Prostate gland (tissue), 2 donors: Measurements from ENCODE around the gene MBD3. TPM values are rescaled to one million over a fixed set of nuclear protein-coding genes. Genes with fewer than 3 reads are reported as not detected.

Experiments
- DNase-seq: peaks from one replicate; pipeline ENCODE4 v3.0.0-alpha.2; 2019; ENCODE audit warnings: low spot score
- H3K27ac ChIP-seq, 2 donors: fragments of 200-600 bp; sonication (generic); 2 replicates each; pipeline ENCODE4 v1.5.1; 2017 to 2019
- H3K27me3 ChIP-seq: fragments of 200-600 bp; sonication (generic); replicated peaks from 2 replicates; pipeline ENCODE4 v1.5.1; 2019; ENCODE audit not compliant: insufficient read depth
- H3K36me3 ChIP-seq, 2 donors: fragments of 200-600 bp; sonication (generic); 1 replicate in 1 of 2; 2 replicates in 1 of 2; pipeline versions ENCODE4 v1.5.1 to v1.8.1; 2017 to 2019
- H3K4me1 ChIP-seq: fragments of 200-600 bp; sonication (generic); replicated peaks from 2 replicates; pipeline ENCODE4 v1.5.1; 2019
- H3K4me3 ChIP-seq, 2 donors: fragments of 200-600 bp; sonication (generic); 2 replicates each; pipeline ENCODE4 v1.5.1; 2017 to 2019
- H3K9me3 ChIP-seq: fragments of 200-600 bp; sonication (generic); 2 replicates; pipeline ENCODE4 v1.5.1; 2017
- POLR2A ChIP-seq: fragments of 450-650 bp; IDR thresholded peaks from one replicate; pipeline ENCODE4 v1.6.1; 2016; ENCODE audit warnings: antibody characterized with exemption, mild to moderate bottlenecking
- POLR2AphosphoS5 ChIP-seq: sonication (generic); formaldehyde crosslinking; IDR thresholded peaks from one replicate; pipeline ENCODE4 v1.6.1; 2017; ENCODE audit warnings: antibody characterized with exemption
- WGBS: methylation state at CpG from one replicate; pipeline ENCODE4 v1.1.5; 2018; 5-methylcytosine and 5-hydroxymethylcytosine counted together
- intact Hi-C: fragments of 100-400 bp; cut with DNase I; formaldehyde crosslinking; loops from one replicate; pipeline ENCODE4 v1.14.2; 2022
- small RNA-seq, 2 donors: library from RNA; depleted of rRNA; stranded (forward); fragments of <200 nt; gene quantifications; one replicate each; pipeline ENCODE3, GENCODE V24; 2016
- total RNA-seq, 2 donors: library from RNA; depleted of rRNA; stranded (reverse); fragments of >200 nt; gene quantifications; one replicate each; pipeline ENCODE4 v1.1.0, GENCODE V29; 2016
- TF ChIP-seq, protein P1 (sequence below), 4 experiments: fragments of 200-600 bp in 2 of 4; fragments of 450-650 bp in 2 of 4; sonication (generic) in 2 of 4; IDR thresholded peaks; 1 replicate in 3 of 4; 2 replicates in 1 of 4; pipeline ENCODE4 v1.5.1; 2016 to 2019; ENCODE audit warnings: antibody characterized with exemption in 4 of 4, mild to moderate bottlenecking in 2 of 4, moderate library complexity in 2 of 4

The MBD3 gene
- total RNA-seq, 2 donors from 2014 or later, result 100 to 166 TPM

DNA sequence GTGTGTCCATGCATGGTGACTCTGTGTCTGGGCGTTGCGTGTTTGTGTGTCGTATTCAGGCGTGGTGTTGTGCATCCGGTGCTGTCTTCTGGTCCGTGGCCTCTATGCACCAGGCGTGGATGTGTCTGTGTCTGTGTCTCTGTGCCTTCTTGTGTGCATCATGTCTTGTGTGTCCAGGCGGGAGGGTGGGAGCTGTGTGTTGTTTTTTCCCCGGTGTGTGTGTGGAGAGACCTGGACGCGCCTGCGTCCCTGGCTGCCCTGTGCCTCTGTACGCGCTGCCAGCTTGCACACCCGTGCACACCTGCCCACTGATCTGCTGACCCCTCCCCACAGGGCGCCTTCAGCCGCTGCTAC lies 67.7 kb downstream of the MBD3 start:
- intact Hi-C loops, result no loop called here
- no peak for DNase-seq
- H3K36me3 ChIP-seq, result no peaks in the 10 kb centered on the region
- no peaks in the 10 kb centered on the region for H3K9me3 ChIP-seq
- H3K4me3 ChIP-seq, result no peak overlapping the region
- no peak overlapping the region for H3K27ac ChIP-seq
- 68% methylated on average over 17 of the region's 17 CpGs for WGBS
- H3K4me1 ChIP-seq, result no peaks in the 10 kb centered on the region
- peaks cover 10% of the 10 kb centered on the region for H3K27me3 ChIP-seq
- TF ChIP-seq POLR2A, result no peak
- TF ChIP-seq, protein P1, sequence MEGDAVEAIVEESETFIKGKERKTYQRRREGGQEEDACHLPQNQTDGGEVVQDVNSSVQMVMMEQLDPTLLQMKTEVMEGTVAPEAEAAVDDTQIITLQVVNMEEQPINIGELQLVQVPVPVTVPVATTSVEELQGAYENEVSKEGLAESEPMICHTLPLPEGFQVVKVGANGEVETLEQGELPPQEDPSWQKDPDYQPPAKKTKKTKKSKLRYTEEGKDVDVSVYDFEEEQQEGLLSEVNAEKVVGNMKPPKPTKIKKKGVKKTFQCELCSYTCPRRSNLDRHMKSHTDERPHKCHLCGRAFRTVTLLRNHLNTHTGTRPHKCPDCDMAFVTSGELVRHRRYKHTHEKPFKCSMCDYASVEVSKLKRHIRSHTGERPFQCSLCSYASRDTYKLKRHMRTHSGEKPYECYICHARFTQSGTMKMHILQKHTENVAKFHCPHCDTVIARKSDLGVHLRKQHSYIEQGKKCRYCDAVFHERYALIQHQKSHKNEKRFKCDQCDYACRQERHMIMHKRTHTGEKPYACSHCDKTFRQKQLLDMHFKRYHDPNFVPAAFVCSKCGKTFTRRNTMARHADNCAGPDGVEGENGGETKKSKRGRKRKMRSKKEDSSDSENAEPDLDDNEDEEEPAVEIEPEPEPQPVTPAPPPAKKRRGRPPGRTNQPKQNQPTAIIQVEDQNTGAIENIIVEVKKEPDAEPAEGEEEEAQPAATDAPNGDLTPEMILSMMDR (IDR thresholded peaks at IDR 0.05), result no peak
- no peak for TF ChIP-seq POLR2AphosphoS5

DNA sequence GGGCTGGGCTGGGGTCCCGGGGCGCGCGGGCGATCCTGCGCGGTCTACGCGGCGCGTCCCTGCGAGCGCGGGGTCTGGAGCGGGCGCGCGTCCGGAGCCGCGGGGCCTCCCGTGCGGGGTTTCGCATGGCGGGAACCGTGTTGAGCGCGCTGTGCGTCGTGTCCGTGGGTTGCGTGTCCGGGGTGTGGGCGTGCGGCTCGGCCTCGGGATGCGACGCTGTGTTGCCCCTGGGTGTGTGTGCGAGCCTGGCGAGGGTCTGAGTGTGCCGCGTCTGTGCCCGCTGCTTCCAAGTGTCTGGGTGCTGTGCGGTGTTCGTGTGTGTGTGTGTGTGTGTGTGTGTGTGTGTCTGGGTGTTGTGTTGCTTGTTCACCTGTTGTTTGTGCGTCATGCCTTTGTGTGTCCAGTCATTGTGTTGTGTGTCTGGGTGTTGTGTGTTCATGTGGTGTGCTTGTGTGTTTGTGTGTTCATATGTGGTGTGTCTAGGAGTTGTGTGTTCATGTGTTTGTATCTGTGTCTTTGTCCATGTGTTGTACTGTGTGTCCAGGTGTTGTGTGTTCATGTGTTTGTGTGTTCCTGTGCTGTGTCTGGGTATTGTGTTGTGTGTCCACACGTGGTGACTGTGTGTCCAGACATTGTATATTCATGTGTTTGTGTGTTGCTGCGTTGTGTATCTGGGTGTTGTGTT lies 68.2 kb downstream of the MBD3 start:
- Histone ChIP-seq H3K27me3 (peaks cover 10% of the 10 kb centered on the region), H3K36me3 (no peaks in the 10 kb centered on the region), H3K9me3 (no peaks in the 10 kb centered on the region), H3K27ac (no peak overlapping the region), H3K4me3 (peak overlapping the region; percentile 16 to 27), H3K4me1 (no peaks in the 10 kb centered on the region)
- intact Hi-C loops, result no loop called here
- WGBS, result 24% methylated on average over 16 of the region's 49 CpGs
- no peak for DNase-seq
- TF ChIP-seq POLR2AphosphoS5 (no peak), POLR2A (no peak)
- TF ChIP-seq, protein P1 (IDR thresholded peaks at IDR 0.05), result no peak

Small RNA genes within 50 kb of the gene (small RNA-seq; reads per million reads assigned to genes)
- gene AC005943.2 (0 reads per million in 2 donors), gene RN7SL477P (0 reads per million in 2 donors), gene RNU6-1223P (0 reads per million in 2 donors)

Other genes starting within 250 kb of the MBD3 start
- 100 to 1,000 TPM; 147 to 202 TPM for gene NDUFS7, start 209.0 kb downstream of the MBD3 start, total RNA-seq
- gene GAMT, start 191.3 kb downstream of the MBD3 start, total RNA-seq, result 100 to 1,000 TPM; 100 to 183 TPM
- 10 to 100 TPM; 58.6 to 74.1 TPM for gene DAZAP1, start 185.3 kb downstream of the MBD3 start, total RNA-seq
- gene RPS15, start 154.5 kb downstream of the MBD3 start, total RNA-seq, result 1,000 to 10,000 TPM; 3,102 to 5,853 TPM
- gene APC2, start 142.7 kb downstream of the MBD3 start, total RNA-seq, result 1 to 10 TPM in 1 of 2 donors, under 1 TPM in 1; 0.05 to 2.2 TPM
- gene C19orf25, start 113.7 kb downstream of the MBD3 start, total RNA-seq, result 10 to 100 TPM; 54.0 to 93.0 TPM
- 10 to 100 TPM in 1 of 2 donors, 1 to 10 TPM in 1; 8.1 to 22.9 TPM for gene PCSK4, start 102.5 kb downstream of the MBD3 start, total RNA-seq
- gene REEP6, start 101.7 kb downstream of the MBD3 start, total RNA-seq, result 100 to 1,000 TPM in 1 of 2 donors, 10 to 100 TPM in 1; 61.9 to 349 TPM
- 10 to 100 TPM in 1 of 2 donors, under 1 TPM in 1; 0.82 to 14.5 TPM for gene ADAMTSL5, start 79.8 kb downstream of the MBD3 start, total RNA-seq
- 10 to 100 TPM in 1 of 2 donors, not detected in 1; 28.8 TPM for gene PLK5, start 68.8 kb downstream of the MBD3 start, total RNA-seq
- gene MEX3D, start 24.5 kb downstream of the MBD3 start, total RNA-seq, result 10 to 100 TPM; 60.6 to 87.0 TPM
- 100 to 1,000 TPM in 1 of 2 donors, 10 to 100 TPM in 1; 87.1 to 108 TPM for gene UQCR11, start 12.6 kb upstream of the MBD3 start, total RNA-seq
- 100 to 1,000 TPM in 1 of 2 donors, 10 to 100 TPM in 1; 91.5 to 332 TPM for gene TCF3, start 59.8 kb upstream of the MBD3 start, total RNA-seq
- gene ONECUT3, start 160.6 kb upstream of the MBD3 start, total RNA-seq, result not detected
- gene ATP8B3, start 219.4 kb upstream of the MBD3 start, total RNA-seq, result 1 to 10 TPM in 1 of 2 donors, under 1 TPM in 1; 0.18 to 4.7 TPM